ES-I3 (cell line): Measurements from ENCODE around the gene TSNAXIP1.
"Not testable (repeated sequence)": the region's sequence is repeated elsewhere in the genome, so short reads cannot be mapped to it uniquely, and the experiment has no call there.

Experiments
- H3K36me3 ChIP-seq: 2 replicates; pipeline ENCODE4 v1.6.1; 2013; ENCODE audit warnings: mild to moderate bottlenecking, low read length, control low read depth, moderate library complexity; ENCODE audit not compliant: insufficient read depth
- H3K4me1 ChIP-seq: 2 replicates; pipeline ENCODE4 v1.6.1; 2013; ENCODE audit warnings: mild to moderate bottlenecking, control low read depth, low read length; ENCODE audit not compliant: insufficient read depth
- H3K9ac ChIP-seq: 2 replicates; pipeline ENCODE4 v1.6.1; 2013; ENCODE audit warnings: low read depth, mild to moderate bottlenecking, low read length, moderate library complexity
- H3K9me3 ChIP-seq: 2 replicates; pipeline ENCODE4 v1.6.1; 2013; ENCODE audit warnings: mild to moderate bottlenecking, low read length, moderate library complexity; ENCODE audit not compliant: control insufficient read depth, insufficient read depth

TSNAXIP1 gene

DNA sequence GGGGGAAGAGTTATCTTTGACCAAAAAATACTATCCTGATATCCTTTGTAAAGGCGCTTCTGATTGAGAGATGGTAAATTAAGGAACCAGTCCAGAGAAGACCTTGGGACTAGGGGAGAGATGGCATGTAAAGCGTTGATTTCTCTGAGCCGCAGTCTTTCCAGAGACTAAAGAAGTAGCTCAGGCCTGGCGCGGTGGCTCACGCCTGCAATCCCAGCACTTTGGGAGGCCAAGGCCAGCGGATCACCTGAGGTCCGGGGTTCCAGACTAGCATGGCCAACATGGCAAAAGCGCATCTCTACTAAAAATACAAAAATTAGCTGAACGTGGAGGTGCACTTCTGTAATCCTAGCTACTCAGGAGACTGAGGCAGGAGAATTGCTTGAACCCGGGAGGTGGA lies 41.4 kb downstream of the TSNAXIP1 start:
- Histone ChIP-seq H3K9me3 (no peaks in the 10 kb centered on the region), H3K4me1 (peaks cover 21% of the 10 kb centered on the region), H3K9ac (peak overlapping the region; percentile 97), H3K36me3 (0 out of 2 replicates have a peak, but pooled peaks cover 4% of the 10 kb centered on the region)

DNA sequence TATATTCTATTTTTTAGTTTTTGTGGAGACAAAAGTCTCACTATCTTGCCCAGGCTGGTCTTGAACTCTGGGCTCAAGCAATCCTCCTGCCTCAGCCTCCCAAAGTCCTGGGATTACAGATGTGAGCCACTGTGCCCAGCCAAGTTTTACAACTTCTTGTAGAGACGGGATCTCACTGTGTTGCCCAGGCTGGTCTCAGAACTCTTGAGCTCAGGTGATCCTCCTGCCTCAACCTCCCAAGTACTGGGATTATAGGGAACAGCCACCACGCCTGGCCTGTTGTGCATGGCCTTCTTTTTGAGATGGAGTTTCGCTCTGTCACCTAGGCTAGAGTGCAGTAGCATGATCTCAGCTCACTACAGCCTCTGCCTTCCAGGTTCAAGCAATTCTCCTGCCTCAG lies 47.0 kb downstream of the TSNAXIP1 start:
- 0 out of 2 replicates have a peak, but pooled peaks cover 4% of the 10 kb centered on the region for H3K36me3 ChIP-seq
- no peak overlapping the region for H3K9ac ChIP-seq
- H3K9me3 ChIP-seq = no peaks in the 10 kb centered on the region
- peaks cover 6% of the 10 kb centered on the region; the same call in 1 of the 2 replicates for H3K4me1 ChIP-seq

- H3K9ac ChIP-seq = no peak overlapping the region
- peaks cover 6% of the 10 kb centered on the region; the same call in 1 of the 2 replicates for H3K4me1 ChIP-seq
- H3K36me3 ChIP-seq = peaks cover 2% of the 10 kb centered on the region; the same call in 1 of the 2 replicates
- no peaks in the 10 kb centered on the region for H3K9me3 ChIP-seq
Measured at GRCh38 chr16:67855789-67856188, 49.1 kb downstream of the TSNAXIP1 start.

- H3K36me3 ChIP-seq = peaks cover 4% of the 10 kb centered on the region; the same call in 1 of the 2 replicates
- no peaks in the 10 kb centered on the region for H3K9me3 ChIP-seq
- H3K4me1 ChIP-seq = peaks cover 6% of the 10 kb centered on the region; the same call in 1 of the 2 replicates
- H3K9ac ChIP-seq = no peak overlapping the region
Measured at GRCh38 chr16:67856927-67857546, 50.3 kb downstream of the TSNAXIP1 start.

DNA sequence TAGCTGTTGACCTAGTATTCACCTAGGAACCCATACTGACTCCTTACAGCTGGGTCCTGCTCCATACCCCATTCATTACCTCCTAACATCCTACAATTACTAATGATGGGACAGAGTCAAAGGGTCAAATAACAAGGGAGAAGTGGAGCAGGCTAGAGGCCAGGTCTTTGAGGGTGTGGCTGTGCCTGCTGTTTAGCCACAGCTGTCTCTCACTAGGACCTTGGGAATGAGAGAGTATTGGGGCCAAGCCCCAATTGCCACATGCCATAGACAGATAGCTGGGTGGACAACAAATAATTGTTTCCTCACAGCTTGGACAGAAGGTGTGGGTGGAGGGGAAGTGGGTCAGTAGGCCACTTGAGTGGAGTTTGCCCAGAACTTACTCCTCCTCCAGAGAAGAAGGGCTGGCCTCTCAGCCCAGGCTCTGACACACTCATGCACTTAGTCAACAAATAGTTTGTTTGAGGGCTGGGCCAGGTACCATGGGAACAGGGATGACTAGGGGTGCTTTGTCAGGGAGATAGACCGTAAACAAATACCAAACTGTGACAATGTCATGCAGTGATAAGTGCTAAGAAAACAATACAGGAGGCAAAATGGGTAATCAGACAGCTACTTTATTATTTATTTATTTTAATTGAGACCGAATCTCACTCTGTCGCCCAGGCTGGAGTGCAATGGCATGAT lies 51.0 kb downstream of the TSNAXIP1 start:
- Histone ChIP-seq H3K9me3 (no peaks in the 10 kb centered on the region), H3K4me1 (peaks cover 6% of the 10 kb centered on the region; the same call in 1 of the 2 replicates), H3K36me3 (peaks cover 4% of the 10 kb centered on the region; the same call in 1 of the 2 replicates), H3K9ac (no peak overlapping the region)

- Histone ChIP-seq H3K4me1 (peaks cover 6% of the 10 kb centered on the region; the same call in 1 of the 2 replicates), H3K9ac (no peak overlapping the region), H3K36me3 (peaks cover 4% of the 10 kb centered on the region; the same call in 1 of the 2 replicates), H3K9me3 (no peaks in the 10 kb centered on the region)
Measured at GRCh38 chr16:67858500-67858899, 51.8 kb downstream of the TSNAXIP1 start.

DNA sequence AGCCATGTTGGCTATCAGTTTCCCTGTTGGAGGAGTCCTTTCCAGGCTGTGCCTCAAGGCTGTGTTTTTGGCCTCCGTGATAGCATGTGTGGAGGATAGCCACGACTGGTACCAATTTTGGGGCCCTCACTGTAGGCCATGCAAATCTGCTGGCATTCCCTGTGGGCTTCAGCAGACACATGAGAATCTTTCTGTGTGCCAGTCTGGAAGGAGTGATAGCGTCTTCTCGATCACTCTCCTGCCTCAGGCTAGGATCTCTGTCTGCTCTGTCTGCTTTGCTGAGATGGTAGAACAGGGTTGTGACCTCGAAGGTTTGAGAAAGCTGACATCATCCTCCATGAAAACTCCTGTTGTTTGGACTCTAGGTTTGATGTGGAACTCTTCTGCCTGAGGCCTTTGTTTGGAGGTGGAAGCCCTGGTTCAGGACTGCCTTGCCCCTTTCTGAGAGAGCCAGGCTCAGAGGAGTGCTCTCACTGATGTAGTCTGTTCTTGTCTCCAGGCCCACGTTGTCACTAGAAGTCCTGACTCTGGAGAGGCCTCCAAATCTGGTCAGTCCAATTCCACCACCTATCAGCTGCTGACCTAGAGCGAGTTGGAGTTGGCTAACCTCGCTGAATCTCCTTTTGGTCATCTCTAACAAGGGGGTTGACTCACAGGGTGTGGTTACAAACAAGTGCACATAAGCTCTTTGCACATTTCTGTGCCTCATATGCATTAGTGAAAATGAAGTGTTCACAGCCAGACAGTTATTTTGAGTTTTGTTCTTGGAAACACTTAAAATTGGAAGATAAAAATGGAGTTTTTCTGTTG lies 54.1 kb downstream of the TSNAXIP1 start:
- H3K9ac ChIP-seq = no peak overlapping the region
- H3K36me3 ChIP-seq = peaks cover 4% of the 10 kb centered on the region; the same call in 1 of the 2 replicates
- no peaks in the 10 kb centered on the region for H3K9me3 ChIP-seq
- H3K4me1 ChIP-seq = peaks cover 6% of the 10 kb centered on the region; the same call in 1 of the 2 replicates

DNA sequence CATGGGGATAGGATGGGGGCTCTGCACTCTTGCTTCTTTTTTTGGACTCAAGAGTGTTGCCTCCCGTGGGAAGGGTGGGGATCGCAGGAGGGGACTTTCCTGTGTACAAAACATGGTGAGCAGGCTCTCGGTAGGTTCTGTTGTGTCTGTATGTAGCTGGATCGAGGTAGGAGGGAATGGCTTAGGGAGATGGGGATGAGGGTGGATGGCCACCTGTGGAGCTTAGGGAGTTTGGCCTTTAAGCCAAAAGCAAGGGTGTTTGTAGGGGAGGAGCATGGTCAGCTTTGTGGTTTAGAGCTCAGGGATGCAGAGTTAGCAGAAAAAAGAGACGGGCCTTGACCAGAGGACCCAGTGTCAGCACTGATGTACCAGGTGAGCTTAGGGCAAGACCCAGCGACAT lies 55.2 kb downstream of the TSNAXIP1 start:
- Histone ChIP-seq H3K36me3 (peaks cover 4% of the 10 kb centered on the region; the same call in 1 of the 2 replicates), H3K9me3 (no peaks in the 10 kb centered on the region), H3K9ac (no peak overlapping the region), H3K4me1 (peaks cover 6% of the 10 kb centered on the region; the same call in 1 of the 2 replicates)

DNA sequence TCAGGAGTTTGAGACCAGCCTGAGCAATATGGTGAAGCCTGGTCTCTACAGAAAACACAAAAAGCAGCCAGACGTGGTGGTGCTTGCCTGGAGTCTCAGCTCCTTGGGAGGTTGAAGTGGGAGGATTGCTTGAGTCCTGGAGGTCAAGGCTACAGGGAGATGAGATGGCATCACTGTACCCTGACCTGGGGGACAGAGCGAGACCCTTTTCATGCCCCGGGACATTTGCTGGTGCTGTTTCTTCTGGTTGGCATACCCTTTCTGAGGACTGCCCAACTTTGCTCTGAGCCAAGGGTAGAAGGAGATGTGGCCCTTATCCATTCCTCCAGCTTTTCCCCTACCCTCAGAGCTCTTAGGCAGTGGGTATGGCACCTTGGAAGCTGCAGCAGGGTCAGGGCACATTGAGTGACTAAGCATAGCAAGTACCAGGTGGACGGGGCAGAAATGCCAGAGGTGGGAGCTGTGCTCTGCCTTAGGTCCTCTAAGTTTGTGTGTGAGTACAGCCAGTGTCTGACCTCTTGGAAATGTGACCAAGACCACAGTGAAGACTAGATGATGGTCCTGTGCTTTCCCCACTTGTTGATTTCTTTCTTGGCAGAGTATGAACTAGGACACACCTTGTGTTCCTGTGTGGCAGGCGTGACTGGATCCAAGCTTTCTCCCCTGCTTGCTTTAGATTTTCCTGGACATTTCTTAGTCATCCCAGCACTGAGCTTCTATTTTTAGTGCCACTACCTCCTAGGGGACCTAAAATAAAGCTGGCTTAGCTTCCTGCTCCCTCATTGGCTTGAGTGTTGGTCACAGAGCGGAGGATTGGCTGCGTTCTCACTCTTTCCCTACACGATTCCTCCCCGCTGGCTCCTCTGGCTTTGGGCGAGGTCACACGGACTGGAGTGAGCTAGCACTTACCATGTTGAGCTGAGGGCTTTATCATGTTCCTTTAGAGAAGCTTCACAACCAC lies 56.2 kb downstream of the TSNAXIP1 start:
- no peak overlapping the region for H3K9ac ChIP-seq
- no peaks in the 10 kb centered on the region; the same call in 1 of the 2 replicates for H3K4me1 ChIP-seq
- peaks cover 11% of the 10 kb centered on the region for H3K36me3 ChIP-seq
- no peaks in the 10 kb centered on the region for H3K9me3 ChIP-seq

DNA sequence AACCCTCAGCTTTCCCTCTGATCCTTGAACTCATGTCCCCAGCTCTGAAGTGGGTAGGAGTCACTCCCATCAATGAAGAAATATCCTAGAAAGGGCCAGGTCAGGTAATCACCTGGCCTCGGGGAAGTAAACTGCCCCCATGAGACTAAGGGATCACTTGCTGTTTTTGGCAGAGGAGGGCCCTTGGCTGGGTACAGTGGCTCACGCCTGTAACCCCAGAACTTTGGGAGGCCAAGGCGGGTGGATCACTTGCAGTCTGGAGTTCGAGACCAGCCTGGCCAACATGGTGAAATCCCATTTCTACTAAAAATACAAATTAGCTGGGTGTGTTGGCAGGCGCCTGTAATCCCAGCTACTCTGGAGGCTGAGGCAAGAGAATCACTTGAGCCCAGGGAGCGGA lies 57.4 kb downstream of the TSNAXIP1 start:
- not testable (repeated sequence) for H3K9me3 ChIP-seq, H3K9ac ChIP-seq, H3K4me1 ChIP-seq
- H3K36me3 ChIP-seq = peaks cover 16% of the 10 kb centered on the region

GRCh38 chr16:67864594-67864993 lies 57.9 kb downstream of the TSNAXIP1 start:
- Histone ChIP-seq H3K4me1 (no peaks in the 10 kb centered on the region; the same call in 1 of the 2 replicates), H3K9ac (no peak overlapping the region), H3K9me3 (no peaks in the 10 kb centered on the region), H3K36me3 (peaks cover 16% of the 10 kb centered on the region)

DNA sequence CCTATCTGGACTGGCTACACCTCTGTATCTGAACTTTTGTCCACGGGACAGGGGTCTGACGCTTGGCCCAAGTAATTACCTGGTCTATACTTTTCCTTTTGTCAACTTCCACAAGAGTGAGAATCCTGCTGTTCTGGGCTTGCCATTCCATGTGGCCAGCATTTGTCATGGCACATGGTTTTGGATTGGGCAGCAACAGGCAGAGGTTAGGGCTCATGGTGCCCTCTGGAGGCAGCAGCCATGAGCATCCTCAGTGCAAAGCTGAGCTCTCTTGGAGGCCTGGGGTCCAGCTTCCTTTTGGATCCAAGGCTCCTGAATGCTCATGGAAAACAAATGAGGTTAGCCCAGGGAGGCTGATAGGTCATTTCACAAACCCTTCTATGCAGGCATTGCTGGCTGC lies 58.6 kb downstream of the TSNAXIP1 start:
- H3K9me3 ChIP-seq = no peaks in the 10 kb centered on the region
- H3K36me3 ChIP-seq = peaks cover 16% of the 10 kb centered on the region
- no peak overlapping the region for H3K9ac ChIP-seq
- no peaks in the 10 kb centered on the region; the same call in 1 of the 2 replicates for H3K4me1 ChIP-seq

GRCh38 chr16:67868290-67868689 lies 61.6 kb downstream of the TSNAXIP1 start:
- Histone ChIP-seq H3K36me3 (peaks cover 12% of the 10 kb centered on the region), H3K4me1 (no peaks in the 10 kb centered on the region; the same call in 1 of the 2 replicates), H3K9me3 (no peaks in the 10 kb centered on the region), H3K9ac (no peak overlapping the region)
